GM23338 (cell line): ENCODE measurements around the gene KIFBP. TPM values are rescaled to one million over a fixed set of nuclear protein-coding genes. Genes with fewer than 3 reads are reported as not detected.

ENCODE experiments used
- ATAC-seq: fragments of 200-7000 bp; cut with Tn5 transposase; 3 replicates; pipeline ENCODE4 v1.9.1; 2020
- DNase-seq: peaks from one replicate; pipeline ENCODE4 v3.0.0-alpha.2; 2015; ENCODE audit warnings: low spot score
- H2AFZ ChIP-seq: fragments of 200-600 bp; sonication (generic); 2 replicates; pipeline ENCODE4 v1.8.0; 2016; ENCODE audit warnings: antibody characterized with exemption, mild to moderate bottlenecking, moderate library complexity
- H3F3A ChIP-seq: fragments of 200-600 bp; sonication (generic); replicated peaks from 2 replicates; pipeline ENCODE4 v1.8.0; 2017; ENCODE audit warnings: antibody characterized with exemption, mixed run types, low read depth
- H3K27ac ChIP-seq: fragments of 200-600 bp; sonication (generic); 2 replicates; pipeline ENCODE4 v1.6.1; 2016; ENCODE audit warnings: low read depth
- H3K27me3 ChIP-seq: fragments of 200-600 bp; sonication (generic); 2 replicates; pipeline ENCODE4 v1.8.0; 2016; ENCODE audit warnings: mild to moderate bottlenecking, mixed run types, moderate library complexity; ENCODE audit not compliant: insufficient read depth
- H3K36me3 ChIP-seq: fragments of 200-600 bp; sonication (generic); 2 replicates; pipeline ENCODE4 v1.8.0; 2016; ENCODE audit warnings: mild to moderate bottlenecking; ENCODE audit not compliant: insufficient read depth
- H3K4me1 ChIP-seq: fragments of 200-600 bp; sonication (generic); 2 replicates; pipeline ENCODE4 v1.8.0; 2016; ENCODE audit warnings: mild to moderate bottlenecking, moderate library complexity; ENCODE audit not compliant: insufficient read depth
- H3K4me2 ChIP-seq: fragments of 200-600 bp; sonication (generic); 2 replicates; pipeline ENCODE4 v1.7.1; 2017; ENCODE audit warnings: mixed run types
- H3K4me3 ChIP-seq: fragments of 200-600 bp; sonication (generic); 2 replicates; pipeline ENCODE4 v1.6.1; 2016; ENCODE audit warnings: mixed run types
- H3K79me2 ChIP-seq: fragments of 200-600 bp; sonication (generic); replicated peaks from 2 replicates; pipeline ENCODE4 v1.8.0; 2017; ENCODE audit warnings: mild to moderate bottlenecking; ENCODE audit not compliant: insufficient read depth
- H3K9me2 ChIP-seq: fragments of 200-600 bp; sonication (generic); 2 replicates; pipeline ENCODE4 v1.8.0; 2017; ENCODE audit not compliant: insufficient read depth
- H4K20me1 ChIP-seq: fragments of 200-600 bp; sonication (generic); replicated peaks from 2 replicates; pipeline ENCODE4 v1.8.0; 2017; ENCODE audit warnings: mild to moderate bottlenecking; ENCODE audit not compliant: insufficient read depth
- H3K27ac Mint-ChIP-seq: 2 replicates; pipeline ENCODE4 v1.8.0; 2020; ENCODE audit warnings: inconsistent platforms, mild to moderate bottlenecking, moderate library complexity, mixed read lengths
- H3K27me3 Mint-ChIP-seq: 3 replicates; pipeline ENCODE4 v1.8.0; 2022; ENCODE audit warnings: low read depth, mild to moderate bottlenecking, moderate library complexity, mixed read lengths, inconsistent platforms; ENCODE audit not compliant: insufficient read depth, poor library complexity
- H3K36me3 Mint-ChIP-seq: 3 replicates; pipeline ENCODE4 v1.8.0; 2021; ENCODE audit warnings: low read depth, mild to moderate bottlenecking, inconsistent platforms, moderate library complexity, mixed read lengths
- H3K4me1 Mint-ChIP-seq: 3 replicates; pipeline ENCODE4 v1.8.0; 2020; ENCODE audit warnings: mild to moderate bottlenecking, inconsistent platforms, mixed read lengths
- H3K4me3 Mint-ChIP-seq: 3 replicates; pipeline ENCODE4 v1.8.0; 2021; ENCODE audit warnings: moderate library complexity, mild to moderate bottlenecking, inconsistent platforms, mixed read lengths
- H3K9me3 Mint-ChIP-seq: 3 replicates; pipeline ENCODE4 v1.8.0; 2020; ENCODE audit warnings: moderate library complexity, mild to moderate bottlenecking, inconsistent platforms, mixed read lengths
- CREB1 ChIP-seq: fragments of 250-450 bp; sonication (Bioruptor Pico); IDR thresholded peaks from 2 replicates; pipeline ENCODE4 v1.5.0; 2020; ENCODE audit warnings: low read depth, mild to moderate bottlenecking, moderate library complexity
- EZH2 ChIP-seq: fragments of 200-600 bp; sonication (generic); IDR thresholded peaks from one replicate; pipeline ENCODE4 v1.8.0; 2017; ENCODE audit warnings: antibody characterized with exemption, mild to moderate bottlenecking, low read depth; ENCODE audit not compliant: unreplicated experiment
- JUNB ChIP-seq: IDR thresholded peaks from one replicate; pipeline ENCODE4 v1.6.1; 2016; ENCODE audit warnings: antibody characterized with exemption; ENCODE audit not compliant: unreplicated experiment
- POLR2AphosphoS5 ChIP-seq: IDR thresholded peaks from 2 replicates; pipeline ENCODE4 v1.6.1; 2016; ENCODE audit warnings: antibody characterized with exemption, low read depth
- STAT1 ChIP-seq: IDR thresholded peaks from one replicate; pipeline ENCODE4 v1.6.1; 2016; ENCODE audit warnings: antibody characterized with exemption; ENCODE audit not compliant: unreplicated experiment
- ZNF331 ChIP-seq: fragments of 250-450 bp; sonication (Bioruptor Pico); IDR thresholded peaks from 2 replicates; pipeline ENCODE4 v1.5.0; 2020; ENCODE audit warnings: low read depth, mild to moderate bottlenecking, moderate library complexity
- polyA plus RNA-seq: library from polyadenylated mRNA; unstranded; fragments of >200 nt; fragmentation: Nextera tagmentation; extraction: Ambion mirVana; gene quantifications from 2 replicates; pipeline ENCODE4 v1.2.1, GENCODE V29; 2016
- total RNA-seq: library from RNA; depleted of rRNA; stranded (reverse); fragments of >200 nt; shearing (Covaris generic); gene quantifications from 2 replicates; pipeline ENCODE4 v1.2.3, GENCODE V29; 2014
- TF ChIP-seq, protein P1 (sequence below), 2 experiments: fragments of 200-600 bp in 1 of 2; sonication (generic) in 1 of 2; conservative IDR thresholded peaks; 2 replicates each; pipeline versions ENCODE4 v1.5.1 to v1.6.1; 2016 to 2017; ENCODE audit warnings: antibody characterized with exemption in 2 of 2, low read depth in 2 of 2, mild to moderate bottlenecking in 2 of 2, moderate library complexity in 1 of 2
- TF ChIP-seq, protein P2 (sequence below): IDR thresholded peaks from 2 replicates; pipeline ENCODE4 v1.6.1; 2016; ENCODE audit warnings: antibody characterized with exemption

The KIFBP gene
- total and polyA plus RNA-seq, 2 experiments from 2014 or later, result 24.5 to 39.8 TPM

DNA sequence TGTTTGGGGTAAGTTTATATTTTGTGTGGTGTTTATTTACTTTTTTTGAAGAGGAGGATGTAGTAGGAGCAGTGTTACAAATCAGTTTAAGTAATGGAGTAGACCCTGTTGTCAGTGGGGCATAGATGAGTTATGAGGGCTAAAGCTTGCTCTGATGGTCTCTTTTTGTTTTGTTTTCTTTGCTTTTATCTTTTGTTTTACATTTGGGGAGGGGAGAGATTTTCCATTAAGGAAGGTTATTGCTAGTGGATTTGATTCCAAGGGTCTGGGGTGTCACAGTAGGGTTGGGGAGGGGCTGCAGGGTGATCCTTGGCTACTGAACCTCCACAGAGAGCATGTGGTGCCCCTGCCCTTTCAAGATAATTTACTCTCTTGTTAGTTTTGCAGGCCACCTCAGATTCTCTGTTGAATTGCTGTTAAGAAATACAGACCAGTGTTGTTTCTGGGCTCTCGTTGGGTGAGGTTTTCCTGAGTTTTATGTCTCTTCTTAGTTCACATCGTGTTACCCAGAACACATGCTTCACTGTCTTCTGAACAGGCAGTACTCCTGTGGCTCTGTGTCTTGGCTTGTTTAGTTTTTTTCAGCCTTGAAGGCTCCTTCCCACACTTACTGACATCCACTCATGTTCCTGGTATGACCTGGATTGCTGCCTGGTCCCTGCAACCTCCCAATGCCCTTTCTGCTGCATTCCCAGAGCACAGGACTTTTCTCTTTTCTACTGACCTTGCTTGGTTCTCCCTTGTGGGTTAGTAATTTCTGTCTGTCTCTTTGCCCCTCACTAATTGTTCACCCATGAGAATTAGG lies 4.2 kb downstream of the KIFBP start:
- H3K4me3 Mint-ChIP-seq, result no peak overlapping the region; the same call in 2 of the 3 replicates
- no peaks in the 10 kb centered on the region for H3K36me3 ChIP-seq
- H3K27ac Mint-ChIP-seq, result peak overlapping the region; percentile 3; the same call in 1 of the 2 replicates
- peaks cover 4% of the 10 kb centered on the region; the same call in 1 of the 3 replicates for H3K36me3 Mint-ChIP-seq
- H3K4me1 ChIP-seq, result peaks cover 9% of the 10 kb centered on the region; the same call in 1 of the 2 replicates
- no peaks in the 10 kb centered on the region for H3F3A ChIP-seq
- H3K4me1 Mint-ChIP-seq, result peaks cover 15% of the 10 kb centered on the region
- TF ChIP-seq POLR2AphosphoS5, result no peak
- no peak for TF ChIP-seq JUNB
- TF ChIP-seq, protein P1, sequence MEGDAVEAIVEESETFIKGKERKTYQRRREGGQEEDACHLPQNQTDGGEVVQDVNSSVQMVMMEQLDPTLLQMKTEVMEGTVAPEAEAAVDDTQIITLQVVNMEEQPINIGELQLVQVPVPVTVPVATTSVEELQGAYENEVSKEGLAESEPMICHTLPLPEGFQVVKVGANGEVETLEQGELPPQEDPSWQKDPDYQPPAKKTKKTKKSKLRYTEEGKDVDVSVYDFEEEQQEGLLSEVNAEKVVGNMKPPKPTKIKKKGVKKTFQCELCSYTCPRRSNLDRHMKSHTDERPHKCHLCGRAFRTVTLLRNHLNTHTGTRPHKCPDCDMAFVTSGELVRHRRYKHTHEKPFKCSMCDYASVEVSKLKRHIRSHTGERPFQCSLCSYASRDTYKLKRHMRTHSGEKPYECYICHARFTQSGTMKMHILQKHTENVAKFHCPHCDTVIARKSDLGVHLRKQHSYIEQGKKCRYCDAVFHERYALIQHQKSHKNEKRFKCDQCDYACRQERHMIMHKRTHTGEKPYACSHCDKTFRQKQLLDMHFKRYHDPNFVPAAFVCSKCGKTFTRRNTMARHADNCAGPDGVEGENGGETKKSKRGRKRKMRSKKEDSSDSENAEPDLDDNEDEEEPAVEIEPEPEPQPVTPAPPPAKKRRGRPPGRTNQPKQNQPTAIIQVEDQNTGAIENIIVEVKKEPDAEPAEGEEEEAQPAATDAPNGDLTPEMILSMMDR (conservative IDR thresholded peaks at IDR 0.05; ENCODE audit: low read depth in 2 of 2), result no peak
- TF ChIP-seq ZNF331, result no peak
- no peak for TF ChIP-seq STAT1
- peaks cover 7% of the 10 kb centered on the region for H3K27me3 Mint-ChIP-seq
- H3K27me3 ChIP-seq, result no peaks in the 10 kb centered on the region
- H3K9me2 ChIP-seq, result no peaks in the 10 kb centered on the region
- peaks cover 86% of the 10 kb centered on the region for H3K79me2 ChIP-seq
- H3K9me3 Mint-ChIP-seq, result no peaks in the 10 kb centered on the region
- DNase-seq (no peak), ATAC-seq (no peak)
- H3K4me3 ChIP-seq, result no peak overlapping the region
- no peak overlapping the region for H3K4me2 ChIP-seq
- H2AFZ ChIP-seq, result no peak overlapping the region
- peaks cover 15% of the 10 kb centered on the region; the same call in 1 of the 2 replicates for H4K20me1 ChIP-seq
- no peak overlapping the region for H3K27ac ChIP-seq

DNA sequence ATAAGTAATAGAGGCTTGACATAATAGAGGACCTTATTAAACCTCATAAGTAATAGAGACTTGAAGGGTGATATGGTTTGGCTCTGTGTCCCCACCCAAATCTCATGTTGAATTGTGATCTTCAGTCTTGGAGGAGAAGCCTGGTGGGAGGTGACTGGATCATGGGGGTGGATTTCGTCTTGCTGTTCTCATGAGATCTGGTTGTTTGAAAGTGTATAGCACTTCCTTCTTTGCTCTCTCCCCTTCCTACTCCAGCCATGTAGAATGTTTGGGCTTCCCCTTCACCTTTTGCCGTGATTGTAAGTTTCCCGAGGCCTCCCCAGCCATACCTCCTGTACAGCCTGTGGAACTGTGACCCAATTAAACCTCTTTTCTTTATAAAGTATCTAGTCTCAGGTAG lies 8.6 kb downstream of the KIFBP start:
- no peak overlapping the region for H3K4me3 Mint-ChIP-seq
- Histone ChIP-seq H3K27ac (no peak overlapping the region), H4K20me1 (peaks cover 17% of the 10 kb centered on the region), H3K79me2 (peaks cover 71% of the 10 kb centered on the region), H3K4me3 (no peak overlapping the region), H3K27me3 (no peaks in the 10 kb centered on the region), H3K9me2 (no peaks in the 10 kb centered on the region), H2AFZ (no peak overlapping the region), H3F3A (no peaks in the 10 kb centered on the region), H3K4me1 (no peaks in the 10 kb centered on the region), H3K36me3 (peaks cover 10% of the 10 kb centered on the region), H3K4me2 (no peak overlapping the region)
- H3K36me3 Mint-ChIP-seq, result peaks cover 10% of the 10 kb centered on the region; the same call in 1 of the 3 replicates
- no peak overlapping the region for H3K27ac Mint-ChIP-seq
- H3K9me3 Mint-ChIP-seq, result no peaks in the 10 kb centered on the region
- DNase-seq, result no peak
- H3K4me1 Mint-ChIP-seq, result peaks cover 4% of the 10 kb centered on the region; the same call in 2 of the 3 replicates
- ATAC-seq, result no peak
- TF ChIP-seq, protein P2, sequence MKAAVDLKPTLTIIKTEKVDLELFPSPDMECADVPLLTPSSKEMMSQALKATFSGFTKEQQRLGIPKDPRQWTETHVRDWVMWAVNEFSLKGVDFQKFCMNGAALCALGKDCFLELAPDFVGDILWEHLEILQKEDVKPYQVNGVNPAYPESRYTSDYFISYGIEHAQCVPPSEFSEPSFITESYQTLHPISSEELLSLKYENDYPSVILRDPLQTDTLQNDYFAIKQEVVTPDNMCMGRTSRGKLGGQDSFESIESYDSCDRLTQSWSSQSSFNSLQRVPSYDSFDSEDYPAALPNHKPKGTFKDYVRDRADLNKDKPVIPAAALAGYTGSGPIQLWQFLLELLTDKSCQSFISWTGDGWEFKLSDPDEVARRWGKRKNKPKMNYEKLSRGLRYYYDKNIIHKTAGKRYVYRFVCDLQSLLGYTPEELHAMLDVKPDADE, result no peak
- no peak for TF ChIP-seq EZH2
- TF ChIP-seq CREB1, result no peak
- peaks cover 2% of the 10 kb centered on the region for H3K27me3 Mint-ChIP-seq
